ENCODE data around the gene GTF2F1.

The GTF2F1 gene

DNA sequence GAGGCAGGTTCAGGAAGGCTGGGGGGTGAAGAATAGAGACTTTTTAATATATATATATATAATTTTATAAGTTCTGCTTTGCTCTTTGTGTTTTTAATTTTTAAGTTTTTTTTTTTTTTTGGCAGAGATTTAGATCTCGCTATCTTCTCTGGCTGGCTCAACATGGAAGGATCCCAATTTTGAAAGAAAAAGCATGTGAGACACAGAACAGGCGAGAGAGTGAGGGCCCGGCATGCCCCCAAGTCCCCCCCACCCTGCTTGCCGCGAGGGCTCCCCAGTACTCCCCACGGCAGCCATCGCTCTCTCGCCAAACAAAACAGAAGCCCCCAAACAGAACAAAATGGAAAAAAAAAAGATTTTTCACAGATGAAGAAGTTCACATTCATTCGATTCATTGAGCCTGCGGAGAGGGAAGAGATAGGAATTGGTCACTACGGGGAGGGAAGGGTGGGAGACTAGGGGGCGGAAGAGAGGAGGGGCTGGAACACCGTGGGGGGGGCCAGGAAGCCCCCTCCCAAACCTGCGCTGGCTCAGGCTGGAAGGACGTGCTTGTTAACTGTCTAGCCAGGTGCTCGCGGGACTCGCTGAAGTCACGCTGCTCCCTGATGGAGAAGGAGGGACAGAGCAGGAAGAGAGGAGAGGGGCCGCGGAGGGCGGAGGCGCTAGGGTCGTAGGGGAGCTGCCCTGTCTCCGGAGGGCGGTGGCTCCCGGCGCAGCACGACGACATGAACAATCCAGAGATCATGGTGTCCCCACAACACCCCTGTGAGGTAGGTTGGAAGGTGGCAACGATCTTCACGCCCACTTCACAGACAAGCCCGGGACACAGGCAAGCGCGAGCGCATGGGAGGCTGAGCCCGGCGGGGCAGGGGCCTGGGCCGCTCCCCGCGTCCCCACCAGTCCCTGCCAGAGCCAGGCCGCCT, 21.0 kb upstream of the GTF2F1 start:
- TF ChIP-seq, protein P1, sequence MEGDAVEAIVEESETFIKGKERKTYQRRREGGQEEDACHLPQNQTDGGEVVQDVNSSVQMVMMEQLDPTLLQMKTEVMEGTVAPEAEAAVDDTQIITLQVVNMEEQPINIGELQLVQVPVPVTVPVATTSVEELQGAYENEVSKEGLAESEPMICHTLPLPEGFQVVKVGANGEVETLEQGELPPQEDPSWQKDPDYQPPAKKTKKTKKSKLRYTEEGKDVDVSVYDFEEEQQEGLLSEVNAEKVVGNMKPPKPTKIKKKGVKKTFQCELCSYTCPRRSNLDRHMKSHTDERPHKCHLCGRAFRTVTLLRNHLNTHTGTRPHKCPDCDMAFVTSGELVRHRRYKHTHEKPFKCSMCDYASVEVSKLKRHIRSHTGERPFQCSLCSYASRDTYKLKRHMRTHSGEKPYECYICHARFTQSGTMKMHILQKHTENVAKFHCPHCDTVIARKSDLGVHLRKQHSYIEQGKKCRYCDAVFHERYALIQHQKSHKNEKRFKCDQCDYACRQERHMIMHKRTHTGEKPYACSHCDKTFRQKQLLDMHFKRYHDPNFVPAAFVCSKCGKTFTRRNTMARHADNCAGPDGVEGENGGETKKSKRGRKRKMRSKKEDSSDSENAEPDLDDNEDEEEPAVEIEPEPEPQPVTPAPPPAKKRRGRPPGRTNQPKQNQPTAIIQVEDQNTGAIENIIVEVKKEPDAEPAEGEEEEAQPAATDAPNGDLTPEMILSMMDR (IDR thresholded peaks at IDR 0.05; ENCODE audit: unreplicated experiment in 3 of 3): no peak
- peaks cover 13% of the 10 kb centered on the region for H3K4me1 Mint-ChIP-seq
- peaks cover 30% of the 10 kb centered on the region for H3K36me3 Mint-ChIP-seq (ENCODE audit: low read depth)
- H3K9me3 Mint-ChIP-seq: no peaks in the 10 kb centered on the region
- no peak overlapping the region for H3K4me3 Mint-ChIP-seq
- peak overlapping the region; percentile 66 to 94 (median 89) for H3K27ac Mint-ChIP-seq
- no peaks in the 10 kb centered on the region for H3K27me3 Mint-ChIP-seq (ENCODE audit: low read depth)

DNA sequence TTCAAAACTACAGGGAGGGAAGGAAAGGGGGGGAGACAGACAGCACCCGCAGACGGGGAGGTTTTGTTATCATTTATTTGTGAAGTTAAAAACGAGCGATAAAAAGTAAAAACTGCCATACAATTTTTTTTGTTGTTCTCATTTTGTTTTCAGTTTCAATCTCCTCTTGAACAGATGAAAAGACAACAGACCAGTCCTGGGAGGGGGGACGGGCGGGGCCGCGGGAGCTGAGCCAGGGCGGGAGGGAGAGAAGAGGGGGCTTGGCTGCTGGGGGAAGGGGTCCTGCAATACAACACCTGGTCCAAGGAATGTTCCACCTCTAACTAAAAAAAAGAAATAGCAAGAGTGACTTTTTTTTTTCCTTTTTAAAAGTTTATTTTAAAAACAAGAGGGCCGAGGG, 20.3 kb upstream of the GTF2F1 start:
- peaks cover 24% of the 10 kb centered on the region for H3K36me3 Mint-ChIP-seq (ENCODE audit: low read depth)
- TF ChIP-seq, protein P1 (IDR thresholded peaks at IDR 0.05; ENCODE audit: unreplicated experiment in 3 of 3): no peak
- H3K27me3 Mint-ChIP-seq (ENCODE audit: low read depth): no peaks in the 10 kb centered on the region
- H3K9me3 Mint-ChIP-seq: no peaks in the 10 kb centered on the region
- peaks cover 13% of the 10 kb centered on the region for H3K4me1 Mint-ChIP-seq
- no peak overlapping the region for H3K4me3 Mint-ChIP-seq
- peak overlapping the region; percentile 66 to 94 (median 89) for H3K27ac Mint-ChIP-seq

DNA sequence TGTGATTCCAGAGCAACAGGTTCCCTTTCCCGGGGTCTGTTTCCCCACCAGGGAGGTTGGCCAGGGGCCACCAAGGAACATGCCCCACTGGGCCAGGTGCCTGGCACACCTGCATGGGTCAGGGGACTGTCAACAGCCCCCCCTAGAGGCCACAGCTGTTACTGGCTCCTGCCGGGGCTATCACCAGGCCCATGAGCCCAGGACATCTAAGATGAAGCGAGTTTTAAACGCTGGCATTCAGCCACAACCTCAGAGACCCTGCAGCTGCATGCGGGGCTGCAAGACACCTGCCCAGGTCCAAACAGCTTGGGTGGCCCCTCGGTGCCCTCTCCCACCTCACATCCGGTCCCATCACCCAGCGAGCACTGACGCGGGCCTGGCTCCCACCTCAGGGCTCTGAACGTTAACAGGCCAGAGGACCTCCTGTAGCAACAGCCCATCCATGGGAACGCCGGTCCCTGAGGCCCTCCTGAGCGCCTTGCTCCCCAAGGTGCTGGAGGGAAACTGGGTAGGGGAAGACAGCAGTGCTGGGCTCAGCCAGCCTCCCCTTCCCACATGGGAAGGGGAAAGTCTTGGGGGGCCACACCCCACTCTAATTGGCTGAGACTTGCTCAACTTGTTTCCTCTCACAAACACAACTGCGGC, 19.6 kb upstream of the GTF2F1 start:
- Mint-ChIP-seq H3K9me3 (no peaks in the 10 kb centered on the region), H3K27me3 (ENCODE audit: low read depth) (no peaks in the 10 kb centered on the region), H3K4me1 (peaks cover 13% of the 10 kb centered on the region), H3K4me3 (no peak overlapping the region), H3K36me3 (ENCODE audit: low read depth) (peaks cover 22% of the 10 kb centered on the region), H3K27ac (peak overlapping the region in 2 of 3 experiments; percentile 35 to 94)
- TF ChIP-seq, protein P1 (IDR thresholded peaks at IDR 0.05; ENCODE audit: unreplicated experiment in 3 of 3): peak; percentile 54 to 62 (median 54)

DNA sequence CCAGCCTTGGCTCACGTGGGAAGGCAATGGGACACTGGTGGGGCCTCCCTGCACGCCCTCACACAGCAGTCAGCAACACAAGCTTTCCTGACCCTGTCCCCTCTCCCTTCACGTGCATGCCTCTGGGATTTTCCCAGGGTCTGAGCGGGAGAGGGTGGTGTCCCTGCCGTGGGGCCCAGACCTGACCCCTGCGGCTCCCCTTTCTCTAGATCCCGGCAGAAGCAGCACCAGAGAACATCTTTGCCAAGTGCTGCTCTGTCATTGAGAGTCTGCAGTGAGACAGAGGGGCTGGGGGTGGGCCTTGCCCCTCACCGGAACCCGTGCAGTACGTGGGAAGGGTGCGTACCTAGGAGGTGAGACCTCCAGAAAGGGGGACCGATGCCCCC, 19.1 kb upstream of the GTF2F1 start:
- Mint-ChIP-seq H3K9me3 (no peaks in the 10 kb centered on the region), H3K27me3 (ENCODE audit: low read depth) (no peaks in the 10 kb centered on the region), H3K36me3 (ENCODE audit: low read depth) (peaks cover 22% of the 10 kb centered on the region), H3K4me3 (no peak overlapping the region), H3K4me1 (peaks cover 13% of the 10 kb centered on the region), H3K27ac (peak overlapping the region in 1 of 3 experiments; percentile 94)
- TF ChIP-seq, protein P1 (IDR thresholded peaks at IDR 0.05; ENCODE audit: unreplicated experiment in 3 of 3): no peak

DNA sequence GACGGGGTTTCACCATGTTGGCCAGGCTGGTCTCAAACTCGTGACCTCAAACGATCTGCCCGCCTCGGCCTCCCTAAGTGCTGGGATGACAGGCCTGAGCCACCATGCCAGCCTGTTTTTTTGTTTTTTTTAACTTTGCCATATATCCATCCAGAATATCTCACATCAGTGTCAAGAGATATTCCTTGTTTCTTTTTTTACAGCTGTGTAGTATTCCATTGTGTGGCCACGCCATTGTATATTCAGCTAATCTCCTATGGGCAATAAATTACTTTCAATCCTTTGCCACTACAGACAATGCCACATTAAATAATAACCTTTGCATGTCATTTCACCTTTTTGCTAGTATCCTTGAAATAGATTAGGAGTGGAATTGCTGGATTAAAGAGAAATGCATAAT, 16.4 kb upstream of the GTF2F1 start:
- Mint-ChIP-seq H3K27ac (no peak overlapping the region), H3K4me3 (no peak overlapping the region), H3K36me3 (ENCODE audit: low read depth) (peaks cover 13% of the 10 kb centered on the region), H3K4me1 (peaks cover 12% of the 10 kb centered on the region), H3K27me3 (ENCODE audit: low read depth) (no peaks in the 10 kb centered on the region), H3K9me3 (no peaks in the 10 kb centered on the region)
- TF ChIP-seq, protein P1 (IDR thresholded peaks at IDR 0.05; ENCODE audit: unreplicated experiment in 3 of 3): no peak

All from nephron (organoid).